PFSK-1 (cell line): ENCODE data around the gene TRIM47.

ENCODE experiments used
- FOXP2 ChIP-seq: optimal IDR thresholded peaks from 2 replicates; pipeline ENCODE3; 2011; ENCODE audit warnings: borderline replicate concordance, control low read depth, inconsistent platforms; ENCODE audit not compliant: insufficient read depth; ENCODE audit errors: extremely low read length, extremely low read depth
- POLR2AphosphoS5 ChIP-seq: IDR thresholded peaks from 2 replicates; pipeline ENCODE4 v1.6.1; 2012; ENCODE audit warnings: low read depth, mild to moderate bottlenecking, control low read depth, low read length, moderate library complexity
- SIN3A ChIP-seq: IDR thresholded peaks from 2 replicates; pipeline ENCODE4 v1.6.1; 2012; ENCODE audit warnings: mild to moderate bottlenecking, low read length, moderate library complexity, borderline replicate concordance; ENCODE audit not compliant: insufficient read depth
- TAF1 ChIP-seq: IDR thresholded peaks from 2 replicates; pipeline ENCODE4 v1.6.1; 2012; ENCODE audit warnings: low read length, control low read depth, borderline replicate concordance; ENCODE audit not compliant: insufficient read depth
- TF ChIP-seq, protein P1 (sequence below), 2 experiments: IDR thresholded peaks; 2 replicates each; pipeline versions ENCODE4 v1.6.1 to v1.8.0; 2011 to 2012; ENCODE audit warnings: low read depth in 2 of 2, low read length in 2 of 2, control low read depth in 1 of 2, inconsistent platforms in 1 of 2, mild to moderate bottlenecking in 1 of 2, moderate library complexity in 1 of 2; ENCODE audit not compliant: insufficient read depth in 1 of 2

TRIM47 gene

DNA sequence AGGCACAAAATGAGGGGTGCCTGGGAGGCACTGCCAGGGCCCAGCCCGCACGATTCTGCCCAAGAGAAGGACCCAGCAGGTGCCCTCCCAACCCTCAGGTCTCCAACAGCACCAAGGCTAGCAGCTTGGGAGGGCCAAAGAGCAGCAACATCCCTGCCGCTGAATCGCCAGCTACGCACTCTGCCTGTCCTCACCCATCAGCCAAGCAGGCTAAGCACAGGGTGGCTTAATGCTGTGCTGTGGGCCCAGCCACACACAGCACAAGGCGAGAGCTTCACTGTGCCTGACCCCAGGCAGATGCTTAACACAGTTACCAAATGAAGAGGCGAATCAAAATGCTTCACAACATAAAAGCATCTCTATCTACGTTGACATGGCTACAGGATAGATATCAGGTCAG, 36.9 kb upstream of the TRIM47 start:
- TF ChIP-seq POLR2AphosphoS5, result no peak
- no peak for TF ChIP-seq SIN3A
- TF ChIP-seq TAF1, result no peak
- no peak for TF ChIP-seq FOXP2
- TF ChIP-seq, protein P1, sequence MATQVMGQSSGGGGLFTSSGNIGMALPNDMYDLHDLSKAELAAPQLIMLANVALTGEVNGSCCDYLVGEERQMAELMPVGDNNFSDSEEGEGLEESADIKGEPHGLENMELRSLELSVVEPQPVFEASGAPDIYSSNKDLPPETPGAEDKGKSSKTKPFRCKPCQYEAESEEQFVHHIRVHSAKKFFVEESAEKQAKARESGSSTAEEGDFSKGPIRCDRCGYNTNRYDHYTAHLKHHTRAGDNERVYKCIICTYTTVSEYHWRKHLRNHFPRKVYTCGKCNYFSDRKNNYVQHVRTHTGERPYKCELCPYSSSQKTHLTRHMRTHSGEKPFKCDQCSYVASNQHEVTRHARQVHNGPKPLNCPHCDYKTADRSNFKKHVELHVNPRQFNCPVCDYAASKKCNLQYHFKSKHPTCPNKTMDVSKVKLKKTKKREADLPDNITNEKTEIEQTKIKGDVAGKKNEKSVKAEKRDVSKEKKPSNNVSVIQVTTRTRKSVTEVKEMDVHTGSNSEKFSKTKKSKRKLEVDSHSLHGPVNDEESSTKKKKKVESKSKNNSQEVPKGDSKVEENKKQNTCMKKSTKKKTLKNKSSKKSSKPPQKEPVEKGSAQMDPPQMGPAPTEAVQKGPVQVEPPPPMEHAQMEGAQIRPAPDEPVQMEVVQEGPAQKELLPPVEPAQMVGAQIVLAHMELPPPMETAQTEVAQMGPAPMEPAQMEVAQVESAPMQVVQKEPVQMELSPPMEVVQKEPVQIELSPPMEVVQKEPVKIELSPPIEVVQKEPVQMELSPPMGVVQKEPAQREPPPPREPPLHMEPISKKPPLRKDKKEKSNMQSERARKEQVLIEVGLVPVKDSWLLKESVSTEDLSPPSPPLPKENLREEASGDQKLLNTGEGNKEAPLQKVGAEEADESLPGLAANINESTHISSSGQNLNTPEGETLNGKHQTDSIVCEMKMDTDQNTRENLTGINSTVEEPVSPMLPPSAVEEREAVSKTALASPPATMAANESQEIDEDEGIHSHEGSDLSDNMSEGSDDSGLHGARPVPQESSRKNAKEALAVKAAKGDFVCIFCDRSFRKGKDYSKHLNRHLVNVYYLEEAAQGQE (IDR thresholded peaks at IDR 0.05; ENCODE audit: insufficient read depth in 1 of 2, low read depth in 2 of 2, low read length in 2 of 2), result no peak

GRCh38 chr17:75914643-75915267, 36.4 kb upstream of the TRIM47 start:
- TF ChIP-seq TAF1 (no peak), SIN3A (no peak), POLR2AphosphoS5 (no peak)

GRCh38 chr17:75913537-75914210, 35.3 kb upstream of the TRIM47 start:
- no peak for TF ChIP-seq SIN3A
- TF ChIP-seq, protein P1 (IDR thresholded peaks at IDR 0.05; ENCODE audit: insufficient read depth in 1 of 2, low read depth in 2 of 2, low read length in 2 of 2), result no peak
- no peak for TF ChIP-seq FOXP2
- no peak for TF ChIP-seq TAF1
- no peak for TF ChIP-seq POLR2AphosphoS5

DNA sequence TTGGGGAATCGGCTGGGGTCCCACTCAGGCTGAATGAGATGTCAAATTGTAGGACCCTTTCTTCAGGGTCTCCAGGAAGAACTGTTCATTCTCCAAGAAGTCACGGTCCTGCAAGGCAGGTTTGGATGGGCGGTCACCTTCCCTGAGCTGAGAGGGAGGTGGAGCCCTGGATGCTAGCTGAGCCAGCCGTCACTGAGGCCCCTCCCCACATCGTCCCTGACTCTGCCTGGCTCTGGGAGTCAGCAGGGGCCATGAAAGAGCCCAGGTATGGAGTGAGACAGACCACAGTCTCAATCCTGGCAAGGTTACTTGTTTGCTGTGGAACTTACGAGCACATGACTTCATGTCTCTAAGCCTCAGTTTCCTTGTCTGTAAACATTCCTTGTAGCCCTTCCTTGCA, 32.3 kb upstream of the TRIM47 start:
- no peak for TF ChIP-seq TAF1
- TF ChIP-seq, protein P1 (IDR thresholded peaks at IDR 0.05; ENCODE audit: insufficient read depth in 1 of 2, low read depth in 2 of 2, low read length in 2 of 2), result no peak

DNA sequence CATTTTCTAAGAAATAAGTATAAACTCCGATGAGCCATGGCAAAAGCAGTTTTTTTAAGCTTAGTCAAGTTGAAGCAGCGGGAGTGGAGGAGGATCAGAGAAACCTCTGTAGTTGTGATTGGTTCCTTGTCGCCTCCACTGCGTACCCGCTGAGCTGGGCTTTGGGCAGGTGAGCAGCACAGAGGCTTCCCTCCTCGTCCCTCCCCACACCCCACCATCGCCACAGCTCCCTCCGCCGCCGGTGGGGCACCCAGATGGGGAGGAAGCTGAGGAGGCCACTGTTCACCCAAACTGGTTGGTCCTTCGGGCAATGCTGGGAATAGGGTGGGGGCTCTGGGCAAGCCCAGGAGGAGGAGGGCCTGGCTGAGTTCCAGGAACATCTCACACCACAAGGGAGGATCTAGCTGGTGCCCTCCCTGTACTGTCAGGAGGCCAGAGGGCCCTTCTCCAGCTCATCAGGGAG, 31.5 kb upstream of the TRIM47 start:
- TF ChIP-seq SIN3A, result no peak

- TF ChIP-seq, protein P1 (IDR thresholded peaks at IDR 0.05; ENCODE audit: insufficient read depth in 1 of 2, low read depth in 2 of 2, low read length in 2 of 2), result no peak
- TF ChIP-seq SIN3A (no peak), FOXP2 (no peak), TAF1 (no peak), POLR2AphosphoS5 (no peak)
These were observed 30.9 kb upstream of the TRIM47 start for GRCh38 chr17:75909051-75909811.
